OCI-LY3 (cell line): ENCODE measurements around the gene BMI1.

ENCODE experiments used
- EZH2phosphoT487 ChIP-seq: fragments of 200-600 bp; shearing (Covaris generic); IDR thresholded peaks from 2 replicates; pipeline ENCODE4 v1.6.1; 2018; ENCODE audit warnings: antibody characterized with exemption, mixed run types, low read depth
- TF ChIP-seq, protein P1 (sequence below): fragments of 200-600, 300-600 bp; sonication (generic); IDR thresholded peaks from 2 replicates; pipeline ENCODE4 v1.5.1; 2014; ENCODE audit warnings: antibody characterized with exemption, low read length, low read depth

DNA sequence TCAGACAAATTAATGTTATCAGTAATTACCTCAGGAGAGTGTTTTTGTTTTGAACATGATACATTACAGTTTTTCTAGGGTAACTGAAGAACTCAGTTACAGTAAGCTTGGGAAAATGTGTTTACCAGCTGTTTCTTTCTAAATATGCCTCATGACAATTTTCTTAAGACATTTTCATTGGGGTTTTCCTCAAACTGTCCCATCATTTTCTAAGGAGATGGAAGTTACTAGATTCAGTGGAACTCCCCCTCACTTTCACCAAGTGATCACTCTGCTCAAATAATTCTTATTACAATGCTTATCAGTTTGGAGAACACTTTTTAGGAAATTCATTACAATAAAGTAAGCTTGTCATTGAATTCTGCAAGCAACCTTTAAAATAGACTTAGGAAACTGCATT lies 18.0 kb downstream of the BMI1 start:
- TF ChIP-seq, protein P1, sequence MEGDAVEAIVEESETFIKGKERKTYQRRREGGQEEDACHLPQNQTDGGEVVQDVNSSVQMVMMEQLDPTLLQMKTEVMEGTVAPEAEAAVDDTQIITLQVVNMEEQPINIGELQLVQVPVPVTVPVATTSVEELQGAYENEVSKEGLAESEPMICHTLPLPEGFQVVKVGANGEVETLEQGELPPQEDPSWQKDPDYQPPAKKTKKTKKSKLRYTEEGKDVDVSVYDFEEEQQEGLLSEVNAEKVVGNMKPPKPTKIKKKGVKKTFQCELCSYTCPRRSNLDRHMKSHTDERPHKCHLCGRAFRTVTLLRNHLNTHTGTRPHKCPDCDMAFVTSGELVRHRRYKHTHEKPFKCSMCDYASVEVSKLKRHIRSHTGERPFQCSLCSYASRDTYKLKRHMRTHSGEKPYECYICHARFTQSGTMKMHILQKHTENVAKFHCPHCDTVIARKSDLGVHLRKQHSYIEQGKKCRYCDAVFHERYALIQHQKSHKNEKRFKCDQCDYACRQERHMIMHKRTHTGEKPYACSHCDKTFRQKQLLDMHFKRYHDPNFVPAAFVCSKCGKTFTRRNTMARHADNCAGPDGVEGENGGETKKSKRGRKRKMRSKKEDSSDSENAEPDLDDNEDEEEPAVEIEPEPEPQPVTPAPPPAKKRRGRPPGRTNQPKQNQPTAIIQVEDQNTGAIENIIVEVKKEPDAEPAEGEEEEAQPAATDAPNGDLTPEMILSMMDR = no peak
- TF ChIP-seq EZH2phosphoT487 = no peak
